AG04450 (cell line): ENCODE measurements around the gene B4GALNT3. TPM values are rescaled to one million over a fixed set of nuclear protein-coding genes. Genes with fewer than 3 reads are reported as not detected.

Source experiments
- CTCF ChIA-PET: fragments of 300-600, 350-600 bp; formaldehyde crosslinking; extraction: SDS; loops from one replicate; lab custom pipeline; 2022; ENCODE audit warnings: antibody characterized with exemption, inconsistent platforms; lab: Charles Lee
- POLR2A ChIA-PET: fragments of 350-600 bp; formaldehyde crosslinking; extraction: SDS; loops from one replicate; lab custom pipeline; 2021; ENCODE audit warnings: antibody characterized with exemption, inconsistent platforms; lab: Yijun Ruan, JAX
- DNase-seq: peaks from one replicate; pipeline ENCODE4 v3.0.0-alpha.2; 2011; ENCODE audit warnings: low read depth, low spot score
- H3K27ac ChIP-seq: one replicate; pipeline ENCODE4 v1.5.1; 2012; ENCODE audit warnings: low read depth, low read length, control low read depth
- H3K27me3 ChIP-seq: one replicate; pipeline ENCODE4 v1.6.0; 2012; ENCODE audit warnings: low read length; ENCODE audit not compliant: control insufficient read depth, insufficient read depth
- H3K4me3 ChIP-seq: 2 replicates; pipeline ENCODE4 v1.5.1; 2011; ENCODE audit warnings: mild to moderate bottlenecking, low read depth, low read length, control low read depth
- H3K9me3 ChIP-seq: 2 replicates; pipeline ENCODE4 v1.5.1; 2012; ENCODE audit warnings: low read length; ENCODE audit not compliant: control insufficient read depth, insufficient read depth
- polyA plus RNA-seq: library from polyadenylated mRNA; depleted of rRNA; stranded (reverse); fragments of >200 nt; gene quantifications from 2 replicates; pipeline ENCODE4 v1.2.3, GENCODE V29; 2011
- TF ChIP-seq, protein P1 (sequence below): IDR thresholded peaks from 2 replicates; pipeline ENCODE4 v1.5.1; 2011; ENCODE audit warnings: low read depth, low read length, control low read depth, inconsistent platforms

The B4GALNT3 gene
- polyA plus RNA-seq, 1 experiment: not detected

DNA sequence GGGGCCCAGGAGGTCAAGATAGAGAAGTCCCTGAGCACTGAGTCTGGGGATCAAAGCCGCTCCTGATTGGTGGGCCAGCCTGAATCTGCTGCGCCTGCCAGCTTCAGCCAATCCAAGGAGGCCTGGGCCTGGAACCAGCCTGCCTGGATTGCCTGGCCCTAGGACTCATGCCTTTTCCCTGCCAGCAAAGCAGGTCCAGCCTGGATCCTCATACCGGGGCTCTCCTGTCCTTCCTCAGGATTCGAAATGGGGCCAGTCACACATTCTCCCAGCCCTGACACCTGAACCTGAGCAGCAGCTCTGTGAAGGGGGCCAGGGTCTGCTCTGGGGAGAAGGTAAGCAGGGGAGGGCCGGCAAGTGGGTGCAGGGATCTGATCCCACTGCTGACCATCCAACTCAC lies 121.6 kb downstream of the B4GALNT3 start:
- CTCF ChIA-PET: interaction anchor here (0.6 to 1.0 kb wide), 2 partner anchors 170 kb away, joined by 3 read pairs; no protein-coding TSS in a partner anchor
- no peak for DNase-seq

DNA sequence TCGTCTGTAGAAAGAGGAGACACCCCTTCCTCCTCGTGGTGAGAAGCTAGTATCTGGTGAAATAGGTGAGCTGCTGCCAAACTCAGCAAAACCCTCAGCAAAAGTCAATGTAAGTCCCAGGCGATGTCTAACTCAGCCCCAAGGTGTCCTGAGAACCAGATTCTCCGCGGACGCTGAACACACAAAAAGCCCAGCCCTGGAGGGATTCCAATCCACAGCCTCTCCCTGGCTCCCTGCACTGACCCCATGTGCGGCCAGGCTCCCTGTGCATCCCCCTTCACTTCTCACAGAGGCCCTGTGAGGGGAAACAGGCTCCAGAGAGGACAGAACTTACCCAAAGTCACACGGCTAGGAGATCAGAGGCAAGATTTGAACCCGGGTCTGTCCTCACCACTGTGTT lies 122.0 kb downstream of the B4GALNT3 start:
- CTCF ChIA-PET: interaction anchor here (0.6 kb wide), 1 partner anchor 169 kb away, joined by 3 read pairs; no protein-coding TSS in a partner anchor
- no peak for DNase-seq
- Histone ChIP-seq H3K27ac (no peak overlapping the region), H3K9me3 (no peaks in the 10 kb centered on the region; the same call in 1 of the 2 replicates), H3K27me3 (peaks cover 13% of the 10 kb centered on the region), H3K4me3 (no peak overlapping the region)
- POLR2A ChIA-PET: no interaction called here
- TF ChIP-seq, protein P1, sequence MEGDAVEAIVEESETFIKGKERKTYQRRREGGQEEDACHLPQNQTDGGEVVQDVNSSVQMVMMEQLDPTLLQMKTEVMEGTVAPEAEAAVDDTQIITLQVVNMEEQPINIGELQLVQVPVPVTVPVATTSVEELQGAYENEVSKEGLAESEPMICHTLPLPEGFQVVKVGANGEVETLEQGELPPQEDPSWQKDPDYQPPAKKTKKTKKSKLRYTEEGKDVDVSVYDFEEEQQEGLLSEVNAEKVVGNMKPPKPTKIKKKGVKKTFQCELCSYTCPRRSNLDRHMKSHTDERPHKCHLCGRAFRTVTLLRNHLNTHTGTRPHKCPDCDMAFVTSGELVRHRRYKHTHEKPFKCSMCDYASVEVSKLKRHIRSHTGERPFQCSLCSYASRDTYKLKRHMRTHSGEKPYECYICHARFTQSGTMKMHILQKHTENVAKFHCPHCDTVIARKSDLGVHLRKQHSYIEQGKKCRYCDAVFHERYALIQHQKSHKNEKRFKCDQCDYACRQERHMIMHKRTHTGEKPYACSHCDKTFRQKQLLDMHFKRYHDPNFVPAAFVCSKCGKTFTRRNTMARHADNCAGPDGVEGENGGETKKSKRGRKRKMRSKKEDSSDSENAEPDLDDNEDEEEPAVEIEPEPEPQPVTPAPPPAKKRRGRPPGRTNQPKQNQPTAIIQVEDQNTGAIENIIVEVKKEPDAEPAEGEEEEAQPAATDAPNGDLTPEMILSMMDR: no peak

More for the DNA sequence above, 121.6 kb downstream of the B4GALNT3 start:
- Histone ChIP-seq H3K27me3 (peaks cover 13% of the 10 kb centered on the region), H3K27ac (no peak overlapping the region), H3K4me3 (no peak overlapping the region), H3K9me3 (no peaks in the 10 kb centered on the region; the same call in 1 of the 2 replicates)
- TF ChIP-seq, protein P1: no peak
- POLR2A ChIA-PET: no interaction called here

DNA sequence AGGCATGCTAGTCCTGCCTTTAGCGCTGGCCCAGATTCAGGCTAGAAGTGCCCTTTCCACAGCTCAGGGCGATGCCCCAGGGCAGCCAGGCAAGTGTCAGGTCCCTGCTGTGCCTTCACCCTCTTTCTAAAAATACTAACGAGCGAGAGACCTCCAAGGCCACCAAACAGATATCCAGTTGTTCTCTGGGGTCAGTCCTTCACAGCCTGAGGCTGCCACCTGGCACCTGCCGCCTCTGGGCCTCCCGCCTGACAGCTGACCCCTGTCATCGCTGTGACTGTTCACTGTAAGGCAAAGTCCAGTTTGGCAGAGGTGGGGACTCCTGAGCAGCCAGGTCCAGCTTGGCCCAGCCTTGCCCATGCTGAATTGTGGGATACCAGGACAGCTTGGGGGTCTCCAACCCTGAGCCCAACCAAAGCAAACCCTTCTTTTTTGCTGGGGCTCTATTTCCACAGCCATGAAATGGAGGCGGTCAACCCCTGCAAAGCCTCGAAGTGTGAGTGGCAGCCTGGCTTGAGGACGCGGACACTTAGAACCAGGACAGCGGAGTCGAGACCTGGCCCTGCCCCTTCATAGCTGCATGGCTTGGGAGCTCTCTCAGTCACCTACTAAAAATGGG lies 123.6 kb downstream of the B4GALNT3 start:
- TF ChIP-seq, protein P1: no peak
- H3K4me3 ChIP-seq: no peak overlapping the region
- H3K9me3 ChIP-seq: no peaks in the 10 kb centered on the region; the same call in 1 of the 2 replicates
- ChIA-PET POLR2A (no interaction called here), CTCF (no interaction called here)
- peaks cover 15% of the 10 kb centered on the region for H3K27me3 ChIP-seq
- DNase-seq: no peak
- no peak overlapping the region for H3K27ac ChIP-seq

DNA sequence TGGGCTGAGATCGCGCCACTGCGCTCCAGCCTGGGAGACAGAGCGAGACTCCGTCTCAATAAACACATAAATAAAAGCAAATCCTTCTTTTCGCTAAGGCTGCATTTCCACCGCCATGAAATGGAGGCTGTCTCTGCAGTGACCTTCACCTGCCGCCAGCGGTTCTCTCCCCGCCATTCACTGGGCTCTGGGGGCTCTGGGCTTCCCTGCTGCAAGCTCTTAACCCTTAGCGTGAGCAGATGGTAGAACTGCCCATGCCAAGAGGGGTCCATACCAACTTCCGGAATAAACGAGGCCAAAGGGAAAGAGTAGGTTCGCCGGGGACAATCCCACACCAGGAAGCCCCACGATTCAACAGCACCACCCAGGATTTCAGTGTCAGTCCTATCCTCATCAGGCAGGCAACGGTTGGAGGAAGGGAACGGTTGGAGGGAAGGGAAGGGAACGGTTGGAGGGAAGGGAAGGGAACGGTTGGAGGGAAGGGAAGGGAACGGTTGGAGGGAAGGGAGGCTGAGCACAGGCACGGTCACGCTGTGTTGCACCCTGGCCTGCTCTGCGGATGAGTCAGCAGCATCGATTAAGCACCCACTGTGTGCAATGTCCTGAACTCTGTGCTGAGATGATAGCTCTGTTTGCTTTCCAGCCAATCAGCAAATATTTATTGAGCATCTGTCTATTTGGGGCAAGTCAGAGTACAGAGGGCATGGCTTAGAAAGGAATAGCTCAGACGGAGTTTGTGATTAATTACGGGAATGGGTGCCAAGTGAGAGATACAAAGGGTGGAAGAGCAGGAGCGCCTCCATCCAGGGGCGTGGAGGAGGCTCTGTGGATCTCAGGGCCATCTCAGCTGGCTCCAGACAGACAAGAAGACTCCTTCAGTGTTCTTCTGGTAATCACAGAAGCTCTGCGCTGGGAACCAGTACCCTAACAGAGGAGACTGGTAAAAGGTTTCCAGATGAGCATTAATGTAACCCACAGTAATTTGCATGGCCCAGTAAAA lies 125.6 kb downstream of the B4GALNT3 start:
- ChIA-PET CTCF (interaction anchor here (3.1 kb wide), 1 partner anchor 166 kb away, joined by 9 read pairs; no protein-coding TSS in a partner anchor), POLR2A (no interaction called here)
- TF ChIP-seq, protein P1: no peak
- no peak for DNase-seq
- Histone ChIP-seq H3K27ac (no peak overlapping the region), H3K27me3 (peaks cover 22% of the 10 kb centered on the region), H3K9me3 (no peaks in the 10 kb centered on the region; the same call in 1 of the 2 replicates), H3K4me3 (no peak overlapping the region)
